ENCODE results near the gene FCRLB. TPM values are rescaled to one million over a fixed set of nuclear protein-coding genes. Genes with fewer than 3 reads are reported as not detected.
"Not testable (repeated sequence)": the region's sequence is repeated elsewhere in the genome, so short reads cannot be mapped to it uniquely, and the experiment has no call there.

FCRLB gene
- total RNA-seq, 1 experiment from 2014 or later, result 0.45 TPM

DNA sequence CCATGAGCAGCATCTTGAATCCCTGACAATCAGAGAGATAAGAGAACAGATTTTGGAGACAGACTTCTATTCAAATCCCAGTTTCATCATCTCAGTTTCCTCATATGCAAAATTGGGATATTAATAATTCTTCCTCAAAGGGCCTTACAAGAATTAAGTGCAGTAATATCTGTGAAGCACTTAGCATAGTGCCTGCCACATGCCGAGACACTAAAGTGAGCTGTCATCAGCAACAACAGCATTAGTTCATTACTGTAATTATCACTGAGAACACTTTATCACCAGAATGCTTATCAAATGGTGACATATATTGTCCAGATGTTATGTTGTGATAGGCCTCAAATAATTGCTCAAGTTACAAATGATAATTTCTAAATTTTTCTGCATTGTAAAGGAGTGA is 922 bp upstream of the FCRLB start:
- no peak for DNase-seq (ENCODE audit: low spot score)

DNA sequence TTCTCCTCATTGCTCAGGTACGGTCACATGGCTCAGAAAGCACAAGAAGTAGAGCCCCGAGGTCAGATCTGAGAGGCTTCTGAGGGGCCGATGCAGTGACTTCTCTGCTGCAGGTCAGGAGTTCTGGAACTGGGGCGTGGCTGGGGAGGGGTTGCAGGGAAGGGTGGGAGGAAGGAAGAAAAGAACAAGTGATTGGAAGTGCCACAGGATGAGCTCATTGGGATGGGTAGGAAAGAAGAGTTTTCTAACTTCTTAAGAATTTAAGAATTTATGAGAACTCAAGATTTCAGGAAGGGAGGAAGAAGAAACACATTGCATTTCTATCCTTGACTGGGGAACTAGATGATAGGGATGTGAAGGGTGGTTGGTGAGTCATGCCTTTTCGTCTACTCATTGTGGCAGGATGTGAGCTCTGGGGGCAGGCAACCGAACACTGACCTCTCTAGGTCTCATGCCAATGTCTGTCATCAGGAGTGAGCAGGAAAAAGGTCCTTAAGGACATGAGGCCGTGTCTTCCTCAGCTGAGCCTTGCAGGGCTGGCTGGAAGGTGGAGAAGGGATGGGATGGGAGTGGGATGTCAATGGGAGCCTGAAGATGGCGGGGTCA is 497 bp downstream of the FCRLB start:
- DNase-seq (ENCODE audit: low spot score), result peak; percentile 45

DNA sequence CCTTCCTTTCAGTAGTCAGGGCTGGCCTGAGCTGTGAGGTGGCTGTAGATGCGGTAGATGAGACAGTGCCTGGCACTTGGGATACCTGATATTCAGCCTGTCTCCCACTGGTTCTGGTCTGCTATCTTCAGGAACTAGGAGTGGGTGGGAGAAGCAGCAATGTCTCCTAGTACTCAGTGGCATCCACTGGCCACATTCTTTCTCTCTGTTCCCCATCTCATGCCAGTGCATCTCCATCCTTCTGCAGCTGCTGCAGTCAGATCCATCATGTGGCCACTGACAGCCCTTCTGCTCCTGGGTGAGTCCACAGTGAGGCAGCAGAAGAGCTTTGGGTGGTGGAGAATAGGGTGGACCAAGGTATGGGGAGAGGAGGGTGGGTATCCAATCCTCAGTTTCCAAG is 1.1 kb downstream of the FCRLB start:
- DNase-seq (ENCODE audit: low spot score), result no peak

DNA sequence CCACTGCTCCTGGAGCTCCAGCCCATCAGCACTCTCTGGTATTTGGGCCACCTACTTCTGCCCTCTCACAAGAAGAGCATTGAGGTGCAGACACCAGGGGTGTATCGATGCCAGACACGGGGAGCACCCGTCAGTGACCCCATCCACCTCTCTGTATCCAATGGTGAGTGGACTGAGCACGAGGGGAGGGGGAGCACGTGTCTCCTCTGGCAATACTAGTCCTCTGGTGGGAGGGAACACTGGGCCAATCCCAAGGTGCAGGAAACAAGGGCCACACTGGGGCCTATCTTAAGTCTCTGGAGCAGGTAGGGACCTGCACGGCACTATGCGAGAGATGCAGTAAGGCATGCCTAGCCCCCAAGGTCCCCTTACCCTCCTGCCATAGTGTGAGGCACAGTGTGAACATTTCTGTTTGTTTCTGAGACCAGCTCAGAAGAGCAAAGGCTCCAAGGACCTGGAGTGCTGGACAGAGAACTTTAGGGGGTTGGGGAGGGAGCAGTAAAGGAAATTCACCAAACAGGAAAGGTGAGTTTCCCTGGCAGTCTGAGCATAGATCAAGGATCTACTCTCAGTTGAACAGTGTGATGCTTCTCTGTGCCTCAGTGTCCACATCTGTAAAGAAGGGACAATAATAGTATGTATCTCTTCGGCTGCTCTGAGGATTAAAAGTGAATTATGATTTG is 2.3 kb downstream of the FCRLB start:
- DNase-seq (ENCODE audit: low spot score), result no peak

DNA sequence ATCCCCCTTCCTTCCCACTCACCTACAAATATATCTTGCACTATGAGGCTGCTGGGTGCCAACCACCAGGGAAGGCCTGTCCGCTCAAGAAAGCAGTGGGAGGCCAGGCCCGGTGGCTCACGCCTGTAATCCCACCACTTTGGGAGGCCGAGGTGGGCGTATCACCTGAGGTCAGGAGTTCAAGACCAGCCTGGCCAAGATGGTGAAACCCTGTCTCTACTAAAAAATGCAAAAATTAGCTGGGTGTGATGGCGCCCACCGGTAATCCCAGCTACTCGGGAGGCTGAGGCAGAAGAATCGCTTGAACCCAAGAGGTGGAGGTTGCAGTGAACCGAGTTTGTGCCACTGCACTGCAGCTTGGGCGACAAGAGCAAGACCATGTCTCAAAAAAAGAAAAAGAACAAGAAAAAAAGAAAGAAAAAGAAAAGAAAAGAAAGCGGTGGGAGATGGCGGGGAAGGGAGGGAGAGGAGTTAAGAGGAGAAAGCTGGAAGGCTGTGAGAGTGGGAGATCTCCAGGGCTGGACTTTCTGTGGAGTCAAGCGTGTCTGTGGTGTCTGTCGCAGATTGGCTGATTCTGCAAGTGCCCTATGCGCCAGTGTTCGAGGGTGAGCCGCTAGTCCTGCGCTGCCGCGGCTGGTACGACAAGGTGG is 4.0 kb downstream of the FCRLB start:
- not testable (repeated sequence) for DNase-seq (ENCODE audit: low spot score)

DNA sequence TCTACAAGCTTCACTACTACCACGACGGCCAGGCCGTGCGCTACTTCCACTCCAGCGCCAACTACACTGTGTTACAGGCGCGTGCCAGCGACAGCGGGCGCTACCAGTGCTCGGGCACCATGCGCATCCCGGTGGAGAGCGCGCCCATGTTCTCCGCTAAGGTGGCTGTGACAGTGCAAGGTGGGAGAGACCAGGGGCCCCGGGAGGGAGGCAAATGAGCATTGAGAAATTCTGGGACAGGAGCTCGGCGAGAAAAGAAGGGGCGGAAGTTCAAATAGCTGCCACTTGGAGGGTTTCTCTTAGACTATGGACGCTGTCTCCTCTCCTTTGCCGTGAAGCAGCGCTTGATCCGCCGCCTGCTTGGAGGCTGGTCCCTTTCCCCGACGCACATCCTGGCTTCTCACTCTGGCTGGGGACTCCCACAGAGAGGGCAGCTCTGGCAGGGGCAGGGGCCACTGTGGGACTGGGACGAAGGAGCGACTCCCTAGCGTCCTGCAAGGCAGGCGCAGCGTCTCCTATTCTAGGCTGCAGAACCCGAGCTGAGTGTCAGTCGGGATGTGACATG is 4.6 kb downstream of the FCRLB start:
- no peak for DNase-seq (ENCODE audit: low spot score)

DNA sequence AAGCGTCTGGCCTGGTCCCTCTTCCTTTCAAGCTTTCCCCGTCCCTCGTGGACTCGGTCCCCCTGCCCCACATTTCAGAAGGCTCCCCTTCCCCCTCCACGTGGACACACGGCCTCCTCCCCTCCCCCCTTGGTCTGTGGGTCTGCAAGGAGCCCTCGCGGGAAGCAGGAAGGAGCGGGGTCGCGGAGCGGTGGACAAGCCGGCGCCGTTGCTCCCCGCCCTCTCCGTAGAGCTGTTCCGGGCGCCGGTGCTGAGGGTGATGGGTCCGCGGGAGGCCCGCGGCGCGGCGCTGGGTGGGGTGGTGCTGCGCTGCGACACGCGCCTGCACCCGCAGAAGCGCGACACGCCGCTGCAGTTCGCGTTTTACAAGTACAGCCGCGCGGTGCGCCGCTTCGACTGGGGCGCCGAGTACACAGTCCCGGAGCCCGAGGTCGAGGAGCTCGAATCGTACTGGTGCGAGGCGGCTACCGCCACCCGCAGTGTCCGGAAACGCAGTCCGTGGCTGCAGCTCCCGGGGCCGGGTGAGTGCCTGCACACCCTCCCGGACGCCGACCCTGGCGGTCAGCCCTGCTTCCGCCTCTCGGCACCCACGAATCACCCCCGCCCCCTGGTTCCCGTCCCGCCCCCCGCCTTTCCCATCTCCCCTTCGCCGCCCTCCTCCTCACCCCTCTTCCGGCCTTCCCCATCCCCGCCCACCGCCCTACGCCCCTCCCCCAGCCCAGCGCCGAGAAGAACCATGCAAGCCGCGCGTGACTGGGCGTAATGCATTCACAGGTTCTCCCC is 5.3 kb downstream of the FCRLB start:
- DNase-seq (ENCODE audit: low spot score), result peak; percentile 78

DNA sequence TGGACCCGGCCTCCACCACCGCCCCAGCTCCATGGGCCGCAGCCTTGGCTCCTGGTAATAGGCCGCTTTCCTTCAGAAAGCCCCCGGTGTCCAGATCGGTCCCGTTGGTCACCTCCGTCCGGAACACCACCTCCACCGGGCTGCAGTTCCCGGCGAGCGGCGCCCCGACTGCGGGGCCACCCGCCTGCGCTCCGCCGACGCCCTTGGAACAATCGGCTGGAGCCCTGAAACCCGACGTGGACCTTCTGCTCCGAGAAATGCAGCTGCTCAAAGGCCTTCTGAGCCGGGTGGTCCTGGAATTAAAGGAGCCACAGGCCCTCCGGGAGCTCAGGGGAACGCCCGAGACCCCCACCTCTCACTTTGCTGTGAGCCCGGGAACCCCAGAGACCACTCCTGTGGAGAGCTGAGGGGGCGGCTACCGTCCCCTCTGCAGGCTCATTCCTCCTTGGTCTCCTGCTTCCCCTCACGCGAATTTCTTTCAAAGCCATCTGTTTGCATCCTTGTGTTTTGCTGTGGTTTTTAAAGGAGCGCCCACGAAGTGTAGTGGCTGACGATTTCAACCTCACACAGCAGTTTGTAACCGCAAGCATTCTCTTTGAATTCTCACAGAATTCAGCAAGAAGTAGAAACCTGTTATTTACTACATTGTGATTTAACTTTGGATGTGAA is 6.0 kb downstream of the FCRLB start:
- DNase-seq (ENCODE audit: low spot score), result peak; percentile 70

DNA sequence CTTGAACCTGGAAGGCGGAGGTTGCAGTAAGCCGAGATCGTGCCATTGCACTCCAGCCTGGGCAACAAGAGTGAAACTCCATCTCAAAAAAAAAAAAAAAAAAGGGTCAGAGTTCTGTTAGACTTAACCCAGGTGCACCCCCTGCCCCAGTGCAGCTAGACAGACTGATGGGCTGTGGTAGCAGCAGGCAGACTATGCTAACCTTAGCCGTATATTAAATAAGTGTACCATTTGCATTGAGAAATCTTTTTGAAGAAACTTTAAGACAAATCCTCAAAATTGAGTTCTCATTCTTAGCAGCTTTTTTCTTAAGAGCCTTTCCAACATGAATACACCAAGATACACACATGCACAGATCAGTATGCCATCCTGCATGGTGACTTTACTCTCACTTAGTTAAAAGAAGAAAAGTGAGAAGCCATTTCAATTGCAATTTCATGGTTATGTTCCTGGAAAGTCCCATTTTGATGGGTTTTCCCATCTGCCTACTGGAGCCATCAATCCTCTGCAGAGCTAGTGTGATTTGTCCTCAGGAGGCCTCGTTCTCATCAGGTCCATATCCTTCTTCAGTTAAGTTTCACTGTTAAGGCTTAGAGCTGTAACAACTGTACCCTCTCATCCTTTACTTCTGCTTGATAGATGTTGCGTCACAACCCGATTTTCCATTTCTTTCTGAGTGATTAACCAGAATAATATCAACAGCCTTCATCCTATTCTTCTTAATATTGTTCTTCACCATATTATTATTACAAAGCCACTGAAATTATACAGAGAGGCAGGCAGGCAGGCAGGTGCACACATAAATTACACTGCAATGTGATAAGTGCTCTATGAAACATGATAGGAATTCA is 7.3 kb downstream of the FCRLB start:
- no peak for DNase-seq (ENCODE audit: low spot score)

DNA sequence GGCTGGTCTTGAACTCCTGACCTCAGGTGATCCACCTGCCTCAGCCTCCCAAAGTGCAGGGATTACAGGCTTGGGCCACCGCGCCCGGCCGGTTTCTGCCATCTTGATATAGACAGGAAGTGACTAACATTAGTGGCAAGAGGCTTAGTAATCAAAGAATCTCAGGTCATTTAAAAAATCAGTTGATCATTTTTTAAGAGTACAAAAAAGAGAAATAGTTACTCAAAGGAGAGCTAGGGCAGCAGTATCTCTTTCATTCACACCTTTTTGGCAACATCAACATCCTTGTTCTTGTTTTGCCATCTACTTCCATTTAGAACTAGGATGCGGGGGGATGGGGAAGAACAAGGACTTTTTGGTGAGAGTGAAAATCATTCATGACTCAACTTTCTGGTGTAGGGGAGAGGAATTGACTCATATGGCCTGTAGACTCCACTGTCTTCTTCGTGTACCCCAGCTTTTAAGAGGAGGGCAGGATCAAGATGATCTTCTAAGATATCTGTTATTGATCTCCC is 8.8 kb downstream of the FCRLB start:
- no peak for DNase-seq (ENCODE audit: low spot score)

DNA sequence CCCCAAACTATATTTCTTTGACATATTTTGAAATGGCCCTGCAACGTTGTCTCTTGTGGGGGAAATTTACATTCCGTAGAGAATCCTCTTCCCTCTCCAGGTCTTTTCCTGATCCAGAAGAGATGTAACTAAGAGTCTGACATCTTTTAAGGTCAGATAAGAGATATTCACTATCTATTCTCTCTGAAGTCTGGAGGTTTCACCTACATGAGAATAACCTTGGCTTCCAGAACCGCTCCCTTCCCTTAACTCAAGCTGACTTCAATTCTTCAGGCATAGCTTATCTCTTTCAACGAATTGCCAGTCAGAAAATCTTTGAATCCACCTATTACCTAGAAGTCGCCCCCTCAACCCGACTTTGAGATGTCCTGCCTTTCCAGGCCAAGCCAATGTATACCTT is 9.9 kb downstream of the FCRLB start:
- DNase-seq (ENCODE audit: low spot score), result no peak

DNA sequence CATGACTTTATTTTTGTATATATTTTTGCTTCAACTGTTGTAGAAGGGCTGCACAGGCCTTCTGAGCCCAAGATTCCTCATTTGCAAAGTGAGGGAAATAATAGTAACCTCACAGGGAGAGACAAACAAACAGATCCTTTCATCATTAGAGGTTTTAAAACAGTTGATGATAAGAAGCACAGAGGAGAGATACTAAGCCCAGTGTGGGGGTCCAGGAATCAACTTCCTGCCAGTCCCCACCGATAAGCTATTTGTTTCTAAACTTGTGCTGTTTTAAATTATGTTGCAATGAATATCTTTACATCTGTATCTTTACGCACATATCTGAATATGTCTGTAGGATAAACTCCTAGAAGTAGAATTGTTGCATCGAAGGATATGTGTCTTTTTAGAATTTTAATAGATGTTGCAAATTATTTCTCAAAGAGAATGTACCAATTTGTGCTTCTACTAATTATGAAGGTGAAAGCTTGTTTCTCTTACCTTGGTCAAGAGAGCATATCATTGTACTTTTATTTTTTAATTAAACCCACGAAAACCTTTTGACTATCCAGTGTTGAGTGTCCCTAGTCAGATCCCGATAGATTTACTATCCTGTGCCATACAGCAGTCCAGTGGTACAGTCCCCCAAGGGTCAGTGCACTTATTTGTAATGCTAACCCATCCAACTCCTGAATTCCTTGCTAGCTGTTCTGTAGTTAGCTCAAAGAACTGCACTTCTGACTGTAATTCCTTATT is 10.8 kb downstream of the FCRLB start:
- no peak for DNase-seq (ENCODE audit: low spot score)

DNA sequence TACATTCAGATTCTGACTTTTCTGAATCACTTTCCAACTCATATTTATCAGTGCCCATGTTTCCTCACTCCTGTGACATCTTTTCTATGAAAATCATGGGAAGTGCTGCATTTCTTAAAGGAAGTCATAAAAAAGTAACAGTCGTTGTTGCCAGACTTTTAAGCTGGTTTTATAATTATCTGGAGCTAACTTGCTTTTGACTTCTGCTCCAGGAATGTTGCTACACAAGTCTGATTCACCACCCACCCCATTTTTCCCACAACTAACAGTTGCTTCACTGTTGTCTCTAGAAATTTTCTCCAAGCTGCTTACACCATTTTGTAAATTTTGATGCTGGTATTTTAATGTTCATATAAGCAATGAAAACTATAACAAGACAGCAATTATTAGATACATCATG is 12.2 kb downstream of the FCRLB start:
- peak; percentile 43 for DNase-seq (ENCODE audit: low spot score)

DNA sequence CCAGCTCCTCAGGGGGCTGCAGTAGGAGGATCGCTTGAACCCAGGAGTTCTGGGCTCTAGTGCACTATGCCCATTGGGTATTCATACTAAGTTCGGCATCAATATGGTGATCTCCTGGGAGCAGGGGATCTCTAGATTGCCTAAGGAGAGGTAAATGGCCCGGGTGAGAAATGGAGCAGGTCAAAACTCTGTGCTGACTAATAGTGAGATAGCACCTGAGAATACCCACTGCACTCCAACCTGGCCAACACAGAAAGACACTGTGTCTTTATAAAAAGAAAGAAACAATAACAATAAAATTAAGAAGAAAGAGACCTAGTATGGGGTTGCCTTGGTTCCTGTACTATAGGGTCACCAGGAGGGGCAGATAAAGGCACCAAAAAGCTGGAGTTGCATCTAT is 14.5 kb downstream of the FCRLB start:
- no peak for DNase-seq (ENCODE audit: low spot score)

DNA sequence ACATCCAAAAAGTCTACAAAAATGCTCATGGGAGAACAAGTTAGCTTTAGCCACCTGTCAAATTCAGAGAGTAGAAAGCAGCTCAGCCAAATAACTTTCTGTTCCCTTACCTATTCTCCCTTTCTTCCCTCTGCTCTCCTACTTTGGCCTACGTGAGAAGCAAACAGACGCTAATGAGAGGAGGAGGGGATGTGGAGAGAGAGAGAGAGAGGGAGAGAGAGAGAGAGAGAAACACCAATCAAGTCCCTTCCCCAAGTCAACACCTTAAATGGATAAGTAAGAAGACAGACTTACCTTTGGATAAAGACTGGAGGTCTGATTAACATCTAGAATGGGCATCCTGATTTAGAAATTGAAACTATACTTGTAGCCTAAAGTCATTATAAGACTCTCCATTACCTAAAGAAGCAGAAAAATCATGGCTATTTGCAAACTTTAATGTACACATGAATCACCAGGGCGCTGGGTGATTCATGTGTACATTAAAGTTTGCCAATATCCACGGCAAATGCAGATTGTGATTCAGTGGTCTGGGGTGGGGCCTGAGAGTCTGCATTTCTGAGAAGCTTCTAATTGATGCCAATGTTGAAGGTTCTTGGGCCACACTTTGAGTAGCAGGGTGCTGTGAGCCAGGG is 15.1 kb downstream of the FCRLB start:
- DNase-seq (ENCODE audit: low spot score), result no peak

DNA sequence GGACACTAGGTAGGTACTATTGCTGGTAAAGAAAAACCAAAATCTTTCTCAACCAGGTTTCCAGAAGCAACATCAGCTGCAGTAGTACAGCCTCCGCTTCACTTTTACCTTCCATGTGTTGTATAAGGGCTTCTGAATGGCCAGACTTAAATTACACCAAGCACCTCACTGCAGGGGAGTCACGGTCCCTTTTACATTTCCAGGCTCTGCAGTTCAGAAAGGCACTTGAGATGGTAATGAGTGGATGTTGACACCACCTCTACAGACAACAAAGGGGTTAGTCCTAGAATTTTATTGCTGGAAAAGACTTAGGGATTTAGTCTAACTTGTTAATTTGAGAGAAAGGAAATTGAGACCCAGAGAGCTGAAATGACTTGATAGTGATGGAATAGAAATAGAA is 16.3 kb downstream of the FCRLB start:
- no peak for DNase-seq (ENCODE audit: low spot score)

DNA sequence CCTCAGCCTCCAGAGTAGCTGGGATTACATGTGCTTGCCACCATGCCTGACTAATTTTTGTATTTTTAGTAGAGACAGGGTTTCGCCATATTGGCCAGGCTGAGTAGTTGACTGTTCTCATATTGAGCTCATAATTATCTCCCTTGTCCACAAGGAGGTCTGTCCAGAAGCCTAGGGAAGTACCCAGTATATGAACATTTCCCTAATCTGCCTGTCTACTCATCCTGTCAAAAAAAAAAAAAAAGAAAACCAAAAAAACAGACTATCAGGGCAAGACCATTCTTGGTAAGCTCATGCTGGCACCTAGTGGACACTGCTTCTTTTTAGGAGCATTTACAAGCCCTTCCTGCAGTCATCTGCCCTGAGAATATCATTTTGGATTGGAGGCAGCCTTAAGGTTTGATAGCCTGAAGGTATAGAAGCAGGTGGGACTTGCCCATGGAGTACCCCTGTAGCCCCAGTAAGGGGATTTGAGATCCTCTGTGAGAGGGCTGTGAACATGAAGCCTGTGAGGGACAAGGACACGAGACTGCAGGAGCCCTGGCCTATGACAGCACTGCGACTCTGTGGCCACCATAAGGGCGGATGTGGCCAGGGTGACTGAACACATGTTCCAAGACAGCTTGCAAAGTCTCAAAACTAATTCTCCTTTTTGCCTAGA is 17.4 kb downstream of the FCRLB start:
- peak; percentile 67 for DNase-seq (ENCODE audit: low spot score)

DNA sequence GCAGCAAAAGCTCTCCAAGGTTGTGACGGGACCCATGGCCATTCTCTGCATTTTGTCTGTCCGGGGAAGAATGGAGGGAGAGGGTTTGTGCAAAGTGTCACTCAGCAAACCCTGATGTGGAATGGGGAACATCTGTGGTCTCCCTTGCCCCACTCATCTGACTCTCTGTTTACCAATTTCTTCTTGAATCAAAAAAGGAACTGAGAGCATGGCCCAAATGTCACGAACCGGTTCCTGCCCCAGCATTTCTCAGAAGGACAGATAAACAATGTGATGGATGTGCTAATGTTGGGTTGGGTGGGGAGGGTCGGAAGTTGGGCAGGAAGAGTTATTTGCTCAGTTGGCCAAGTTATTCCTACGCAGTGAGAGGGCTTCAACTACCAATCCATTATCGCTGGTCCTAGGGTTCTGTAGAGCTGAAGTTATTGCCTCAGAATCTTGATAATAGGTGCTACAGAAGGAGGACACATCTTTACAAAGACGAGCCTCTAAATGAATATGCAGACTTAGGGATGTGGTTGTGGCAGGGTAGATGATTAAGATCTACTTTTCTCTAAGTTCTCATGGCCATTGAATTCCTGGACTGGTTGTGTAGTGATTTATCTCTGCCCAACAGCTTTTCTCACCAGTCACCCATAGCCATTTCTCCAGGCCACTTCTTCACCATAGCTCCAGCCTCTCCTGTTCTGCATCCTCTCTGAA is 18.7 kb downstream of the FCRLB start:
- no peak for DNase-seq (ENCODE audit: low spot score)
